ENCODE results near the gene PAFAH1B2. TPM values are rescaled to one million over a fixed set of nuclear protein-coding genes. Genes with fewer than 3 reads are reported as not detected.

PAFAH1B2 gene
- total and polyA plus RNA-seq, 2 donors (not counting 3 experiments of a cell fraction or from before 2014, with no cell fraction given) = 34.2 to 128 TPM

DNA sequence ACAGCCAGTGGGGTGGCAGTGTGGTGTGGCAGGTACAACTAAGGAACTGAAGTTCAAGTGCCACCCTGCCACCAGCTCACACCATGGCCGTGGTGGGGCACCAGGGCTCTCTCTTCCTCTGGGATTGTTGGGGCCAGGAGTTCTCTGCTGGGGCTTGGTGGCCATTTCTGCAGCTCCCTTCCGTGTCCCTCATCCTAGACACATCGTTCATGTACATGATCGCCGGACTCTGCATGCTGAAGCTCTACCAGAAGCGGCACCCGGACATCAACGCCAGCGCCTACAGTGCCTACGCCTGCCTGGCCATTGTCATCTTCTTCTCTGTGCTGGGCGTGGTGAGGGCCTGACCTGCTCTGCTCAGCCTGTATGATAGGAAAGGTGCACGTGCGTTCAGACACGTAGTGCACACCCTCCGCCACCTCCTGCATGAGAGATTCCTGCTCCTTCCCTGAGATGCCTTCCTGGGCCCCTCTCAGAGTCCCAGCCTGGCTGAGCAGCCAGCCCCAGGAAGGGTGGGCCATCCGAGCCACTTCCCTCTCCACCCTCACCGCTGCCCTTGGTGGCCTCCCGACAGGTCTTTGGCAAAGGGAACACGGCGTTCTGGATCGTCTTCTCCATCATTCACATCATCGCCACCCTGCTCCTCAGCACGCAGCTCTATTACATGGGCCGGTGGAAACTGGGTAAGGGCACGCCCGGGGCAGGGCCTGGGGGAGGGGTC, 47.8 kb downstream of the PAFAH1B2 start:
- POLR2A ChIA-PET = no interaction called here
- no peak for FAIRE-seq

DNA sequence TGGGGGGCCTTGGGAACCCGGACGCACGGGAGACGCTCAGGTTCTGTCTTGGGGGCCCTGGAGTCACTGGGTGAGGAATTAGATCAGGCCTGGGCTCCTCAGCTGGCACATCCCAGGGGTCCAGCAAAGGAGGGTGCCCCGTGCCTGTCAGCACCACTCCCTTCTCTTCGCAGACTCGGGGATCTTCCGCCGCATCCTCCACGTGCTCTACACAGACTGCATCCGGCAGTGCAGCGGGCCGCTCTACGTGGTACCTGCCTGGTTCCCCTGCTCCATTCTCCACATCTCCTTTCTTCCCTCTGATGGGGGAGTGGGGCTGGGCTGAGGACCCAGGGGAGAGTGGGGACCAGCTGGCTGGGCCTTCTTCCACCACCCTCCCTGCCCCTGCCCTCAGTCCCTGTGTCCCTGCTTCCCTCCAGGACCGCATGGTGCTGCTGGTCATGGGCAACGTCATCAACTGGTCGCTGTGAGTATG, 48.4 kb downstream of the PAFAH1B2 start:
- Histone ChIP-seq H3K36me3 (ENCODE audit: control insufficient read depth in 2 of 2, extremely low read depth in 1 of 2, insufficient read depth in 2 of 2, low read length in 2 of 2) (peaks cover 0 to 35% of the 10 kb centered on the region in 2 experiments), H3K9me3 (replicated peaks; ENCODE audit: control insufficient read depth, insufficient read depth, low read length) (no peaks in the 10 kb centered on the region), H4K20me1 (replicated peaks; ENCODE audit: control insufficient read depth, extremely low read depth, insufficient read depth, low read length) (no peaks in the 10 kb centered on the region), H3K27ac (ENCODE audit: insufficient read depth, low read depth, low read length) (no peak overlapping the region), H3K4me2 (ENCODE audit: insufficient read depth, low read length) (no peak overlapping the region), H3K4me3 (replicated peaks in 1 of 3; ENCODE audit: insufficient read depth in 1 of 3, low read depth in 1 of 3, low read length in 3 of 3) (no peak overlapping the region), H3K9me1 (replicated peaks; ENCODE audit: control insufficient read depth, extremely low read depth, insufficient read depth, low read length) (no peaks in the 10 kb centered on the region), H3K4me1 (ENCODE audit: control insufficient read depth, extremely low read depth, insufficient read depth, low read length) (no peaks in the 10 kb centered on the region), H3K79me2 (ENCODE audit: control insufficient read depth, insufficient read depth, low read length) (no peaks in the 10 kb centered on the region), H3K27me3 (ENCODE audit: control insufficient read depth in 2 of 2, insufficient read depth in 2 of 2, low read length in 2 of 2) (no peaks in the 10 kb centered on the region), H3K9ac (replicated peaks; ENCODE audit: extremely low read depth, insufficient read depth, low read length) (no peak overlapping the region), H2AFZ (ENCODE audit: low read depth, low read length) (no peak overlapping the region)
- dilution Hi-C loops (cut with MboI; ENCODE audit: extremely low pct_ligation_motif_present, low sequenced_read_pairs) = no loop called here
- no peak for FAIRE-seq
- intact Hi-C loops (cut with micrococcal nuclease) = no loop called here
- BruUV-seq (replicated peaks) = no TSS peak
- TF ChIP-seq, protein P1, sequence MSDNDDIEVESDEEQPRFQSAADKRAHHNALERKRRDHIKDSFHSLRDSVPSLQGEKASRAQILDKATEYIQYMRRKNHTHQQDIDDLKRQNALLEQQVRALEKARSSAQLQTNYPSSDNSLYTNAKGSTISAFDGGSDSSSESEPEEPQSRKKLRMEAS (IDR thresholded peaks at IDR 0.05; ENCODE audit: insufficient read depth, insufficient read length) = no peak
- TF ChIP-seq CTCF (IDR thresholded peaks at IDR 0.05; ENCODE audit: extremely low read depth in 1 of 2, insufficient read depth in 1 of 2, low read depth in 1 of 2, low read length in 2 of 2) (no peak), JUN (IDR thresholded peaks at IDR 0.05; ENCODE audit: borderline replicate concordance, insufficient read depth, insufficient read length, low read depth) (no peak)
- ChIA-PET POLR2A (no interaction called here), CTCF (no interaction called here)
- DNase-seq (ENCODE audit: low read depth, low spot score) = no peak

More for the DNA sequence above, 47.8 kb downstream of the PAFAH1B2 start:
- H3K9ac ChIP-seq (replicated peaks; ENCODE audit: extremely low read depth, insufficient read depth, low read length) = no peak overlapping the region
- no peaks in the 10 kb centered on the region for H3K79me2 ChIP-seq (ENCODE audit: control insufficient read depth, insufficient read depth, low read length)
- CTCF ChIA-PET = interaction anchor here (1.0 kb wide), 1 partner anchor 11 kb away, joined by 6 read pairs; no protein-coding TSS in a partner anchor
- no peak overlapping the region for H3K4me2 ChIP-seq (ENCODE audit: insufficient read depth, low read length)
- intact Hi-C loops (cut with micrococcal nuclease) (no loop called here), dilution Hi-C loops (cut with MboI; ENCODE audit: extremely low pct_ligation_motif_present, low sequenced_read_pairs) (no loop called here)
- H4K20me1 ChIP-seq (replicated peaks; ENCODE audit: control insufficient read depth, extremely low read depth, insufficient read depth, low read length) = no peaks in the 10 kb centered on the region
- no peak for TF ChIP-seq POLR2A (IDR thresholded peaks at IDR 0.05; ENCODE audit: low read depth, low read length)
- TF ChIP-seq GATA2 (IDR thresholded peaks at IDR 0.05; ENCODE audit: insufficient read depth, insufficient read length, low read depth, low read length) = no peak
- no peak for TF ChIP-seq EZH2 (IDR thresholded peaks at IDR 0.05; ENCODE audit: borderline replicate concordance, low read depth, low read length, severe bottlenecking)
- TF ChIP-seq MYC (IDR thresholded peaks at IDR 0.05; ENCODE audit: low read depth, low read length) = no peak
- no peak for TF ChIP-seq POLR2AphosphoS5 (IDR thresholded peaks at IDR 0.05; ENCODE audit: insufficient read depth, low read depth, low read length)
- no peak overlapping the region for H3K4me3 ChIP-seq (replicated peaks in 1 of 3; ENCODE audit: insufficient read depth in 1 of 3, low read depth in 1 of 3, low read length in 3 of 3)
- no peaks in the 10 kb centered on the region for H3K9me3 ChIP-seq (replicated peaks; ENCODE audit: control insufficient read depth, insufficient read depth, low read length)
- peaks cover 0 to 35% of the 10 kb centered on the region in 2 experiments for H3K36me3 ChIP-seq (ENCODE audit: control insufficient read depth in 2 of 2, extremely low read depth in 1 of 2, insufficient read depth in 2 of 2, low read length in 2 of 2)
- no TSS peak for BruUV-seq (replicated peaks)
- DNase-seq (ENCODE audit: low read depth, low spot score) = no peak
- H3K27ac ChIP-seq (ENCODE audit: insufficient read depth, low read depth, low read length) = no peak overlapping the region
- H3K4me1 ChIP-seq (ENCODE audit: control insufficient read depth, extremely low read depth, insufficient read depth, low read length) = no peaks in the 10 kb centered on the region
- no peaks in the 10 kb centered on the region for H3K27me3 ChIP-seq (ENCODE audit: control insufficient read depth in 2 of 2, insufficient read depth in 2 of 2, low read length in 2 of 2)
- no peak overlapping the region for H2AFZ ChIP-seq (ENCODE audit: low read depth, low read length)
- H3K9me1 ChIP-seq (replicated peaks; ENCODE audit: control insufficient read depth, extremely low read depth, insufficient read depth, low read length) = no peaks in the 10 kb centered on the region

All from endothelial cell of umbilical vein (primary cell).